ENCODE data around the gene ARFGAP3.

The ARFGAP3 gene

DNA sequence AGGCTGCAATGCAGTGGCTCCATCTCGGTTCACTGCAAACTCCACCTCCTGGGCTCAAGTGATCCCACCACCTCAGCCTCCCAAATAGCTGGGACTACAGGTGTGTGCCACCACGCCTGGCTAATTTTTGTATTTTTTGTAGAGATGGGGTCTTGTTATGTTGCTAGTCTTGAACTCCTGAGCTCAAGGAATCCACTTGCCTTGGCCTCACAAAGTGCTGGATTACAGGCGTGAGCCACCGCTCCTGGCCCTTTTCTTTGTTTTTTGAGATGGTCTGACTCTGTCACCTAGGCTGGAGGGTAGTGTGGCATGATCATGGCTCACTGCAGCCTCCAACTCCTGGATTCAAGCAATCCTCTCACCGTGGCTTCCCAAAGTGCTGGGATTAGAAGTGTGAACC, 21.0 kb downstream of the ARFGAP3 start:
- Mint-ChIP-seq H3K4me1 (no peaks in the 10 kb centered on the region), H3K36me3 (ENCODE audit: low read depth) (peaks cover 60% of the 10 kb centered on the region), H3K27ac (no peak overlapping the region), H3K27me3 (ENCODE audit: low read depth, poor library complexity) (no peaks in the 10 kb centered on the region), H3K4me3 (no peak overlapping the region), H3K9me3 (no peaks in the 10 kb centered on the region)
- DNase-seq: no peak
- TF ChIP-seq, protein P1, sequence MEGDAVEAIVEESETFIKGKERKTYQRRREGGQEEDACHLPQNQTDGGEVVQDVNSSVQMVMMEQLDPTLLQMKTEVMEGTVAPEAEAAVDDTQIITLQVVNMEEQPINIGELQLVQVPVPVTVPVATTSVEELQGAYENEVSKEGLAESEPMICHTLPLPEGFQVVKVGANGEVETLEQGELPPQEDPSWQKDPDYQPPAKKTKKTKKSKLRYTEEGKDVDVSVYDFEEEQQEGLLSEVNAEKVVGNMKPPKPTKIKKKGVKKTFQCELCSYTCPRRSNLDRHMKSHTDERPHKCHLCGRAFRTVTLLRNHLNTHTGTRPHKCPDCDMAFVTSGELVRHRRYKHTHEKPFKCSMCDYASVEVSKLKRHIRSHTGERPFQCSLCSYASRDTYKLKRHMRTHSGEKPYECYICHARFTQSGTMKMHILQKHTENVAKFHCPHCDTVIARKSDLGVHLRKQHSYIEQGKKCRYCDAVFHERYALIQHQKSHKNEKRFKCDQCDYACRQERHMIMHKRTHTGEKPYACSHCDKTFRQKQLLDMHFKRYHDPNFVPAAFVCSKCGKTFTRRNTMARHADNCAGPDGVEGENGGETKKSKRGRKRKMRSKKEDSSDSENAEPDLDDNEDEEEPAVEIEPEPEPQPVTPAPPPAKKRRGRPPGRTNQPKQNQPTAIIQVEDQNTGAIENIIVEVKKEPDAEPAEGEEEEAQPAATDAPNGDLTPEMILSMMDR (IDR thresholded peaks at IDR 0.05): no peak

DNA sequence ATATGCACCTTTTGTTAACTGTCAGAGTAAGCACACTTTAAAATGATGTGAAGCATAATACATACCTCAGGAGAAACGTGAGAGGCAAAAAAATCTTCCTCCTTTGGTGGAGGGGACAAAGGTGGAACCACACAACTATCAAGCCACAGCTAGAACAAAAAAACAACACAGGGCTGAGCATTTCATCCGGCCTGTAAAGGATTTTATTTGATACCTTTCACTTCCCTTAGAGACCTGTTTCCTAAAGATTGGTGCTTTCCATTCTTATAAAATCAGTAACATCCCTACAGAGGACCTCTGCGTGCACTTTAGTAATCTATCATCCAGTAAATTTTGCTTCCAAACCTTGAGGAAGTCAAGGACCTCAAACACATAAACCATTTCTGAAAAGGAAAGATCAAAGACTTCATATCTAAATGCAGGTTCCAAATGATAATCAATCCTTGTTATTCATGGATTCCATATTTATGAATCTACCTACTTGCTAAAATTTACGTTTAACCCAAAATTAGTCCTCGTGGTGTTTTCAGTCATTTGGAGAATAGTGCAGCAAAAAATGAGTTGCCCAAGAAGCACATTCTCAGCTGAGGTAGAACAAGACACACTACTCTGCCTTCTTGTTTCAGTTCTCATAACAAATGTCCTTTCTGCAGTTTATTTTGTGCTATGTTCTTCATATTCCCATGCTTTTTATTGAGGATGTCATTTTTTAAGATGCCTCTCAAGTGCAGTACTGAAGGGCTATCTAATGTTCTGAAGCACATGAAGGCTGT, 22.7 kb downstream of the ARFGAP3 start:
- DNase-seq: no peak
- Mint-ChIP-seq H3K9me3 (no peaks in the 10 kb centered on the region), H3K27me3 (ENCODE audit: low read depth, poor library complexity) (no peaks in the 10 kb centered on the region), H3K36me3 (ENCODE audit: low read depth) (peaks cover 57% of the 10 kb centered on the region), H3K4me3 (no peak overlapping the region), H3K4me1 (no peaks in the 10 kb centered on the region), H3K27ac (no peak overlapping the region)
- TF ChIP-seq, protein P1 (IDR thresholded peaks at IDR 0.05): no peak

DNA sequence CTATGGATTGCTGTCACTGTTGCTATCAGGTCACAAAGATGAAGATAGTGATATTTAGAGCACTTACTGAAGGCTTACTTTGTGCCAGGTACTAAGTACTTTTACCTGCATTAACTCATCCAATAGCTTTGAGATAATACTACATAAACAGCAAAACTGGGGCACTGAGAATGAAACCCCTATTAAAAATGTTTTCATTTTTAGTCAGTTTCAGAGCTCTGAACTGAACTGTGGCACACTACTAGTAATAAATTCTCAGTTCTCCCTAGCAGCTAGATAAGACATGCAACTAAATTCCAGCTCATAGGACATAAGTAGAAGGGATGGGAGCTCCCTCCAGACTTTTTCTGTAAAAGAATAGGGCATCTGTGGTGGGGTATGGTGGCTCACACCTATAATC, 24.0 kb downstream of the ARFGAP3 start:
- H3K36me3 Mint-ChIP-seq (ENCODE audit: low read depth): peaks cover 61% of the 10 kb centered on the region
- H3K9me3 Mint-ChIP-seq: no peaks in the 10 kb centered on the region
- TF ChIP-seq, protein P1 (IDR thresholded peaks at IDR 0.05): no peak
- H3K27ac Mint-ChIP-seq: no peak overlapping the region
- no peaks in the 10 kb centered on the region for H3K27me3 Mint-ChIP-seq (ENCODE audit: low read depth, poor library complexity)
- H3K4me3 Mint-ChIP-seq: no peak overlapping the region
- no peak for DNase-seq
- H3K4me1 Mint-ChIP-seq: no peaks in the 10 kb centered on the region

DNA sequence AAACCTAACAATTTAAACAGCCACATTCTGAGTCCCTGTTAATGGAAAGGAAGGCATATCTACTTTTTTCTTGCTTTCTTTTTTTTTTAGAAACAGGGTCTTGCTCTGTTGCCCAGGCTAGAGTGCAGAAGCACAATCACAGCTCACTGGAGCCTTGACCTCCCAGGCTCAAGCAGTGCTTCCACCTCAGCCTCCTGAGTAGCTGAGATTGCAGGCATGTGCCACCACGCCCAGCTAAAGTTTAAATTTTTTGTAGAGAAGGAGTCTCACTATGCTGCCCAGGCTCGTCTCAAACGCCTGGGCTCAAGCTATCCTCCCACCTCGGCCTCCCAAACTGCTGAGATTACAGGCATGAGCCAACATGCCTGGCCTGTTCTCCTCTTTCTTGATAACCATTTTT, 25.4 kb downstream of the ARFGAP3 start:
- no peaks in the 10 kb centered on the region for H3K27me3 Mint-ChIP-seq (ENCODE audit: low read depth, poor library complexity)
- TF ChIP-seq, protein P1 (IDR thresholded peaks at IDR 0.05): no peak
- H3K36me3 Mint-ChIP-seq (ENCODE audit: low read depth): peaks cover 65% of the 10 kb centered on the region
- H3K4me1 Mint-ChIP-seq: no peaks in the 10 kb centered on the region
- no peaks in the 10 kb centered on the region for H3K9me3 Mint-ChIP-seq
- H3K27ac Mint-ChIP-seq: no peak overlapping the region
- no peak for DNase-seq
- H3K4me3 Mint-ChIP-seq: no peak overlapping the region

DNA sequence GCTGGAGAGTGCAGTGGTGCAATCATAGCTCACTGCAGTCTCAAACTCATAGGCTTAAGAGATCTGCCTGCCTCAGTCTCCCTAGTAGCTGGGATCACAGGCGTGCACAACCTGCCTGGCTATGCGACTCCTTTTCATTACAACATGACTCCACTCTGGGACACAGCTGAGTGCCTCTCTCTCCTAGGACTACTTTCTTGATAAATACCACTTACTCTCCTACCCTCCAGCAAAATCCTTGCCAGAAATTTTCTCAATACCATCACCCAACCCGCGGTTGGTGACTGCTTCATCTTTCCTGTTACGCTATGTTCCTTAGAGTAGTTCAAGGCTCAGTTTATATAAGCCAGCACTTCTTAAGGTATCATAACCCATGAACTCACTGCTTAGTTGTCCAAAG, 26.9 kb downstream of the ARFGAP3 start:
- H3K36me3 Mint-ChIP-seq (ENCODE audit: low read depth): peaks cover 54% of the 10 kb centered on the region
- H3K9me3 Mint-ChIP-seq: no peaks in the 10 kb centered on the region
- H3K4me3 Mint-ChIP-seq: no peak overlapping the region
- no peaks in the 10 kb centered on the region for H3K4me1 Mint-ChIP-seq
- no peak for DNase-seq
- TF ChIP-seq, protein P1 (IDR thresholded peaks at IDR 0.05): no peak
- no peak overlapping the region for H3K27ac Mint-ChIP-seq
- H3K27me3 Mint-ChIP-seq (ENCODE audit: low read depth, poor library complexity): no peaks in the 10 kb centered on the region

DNA sequence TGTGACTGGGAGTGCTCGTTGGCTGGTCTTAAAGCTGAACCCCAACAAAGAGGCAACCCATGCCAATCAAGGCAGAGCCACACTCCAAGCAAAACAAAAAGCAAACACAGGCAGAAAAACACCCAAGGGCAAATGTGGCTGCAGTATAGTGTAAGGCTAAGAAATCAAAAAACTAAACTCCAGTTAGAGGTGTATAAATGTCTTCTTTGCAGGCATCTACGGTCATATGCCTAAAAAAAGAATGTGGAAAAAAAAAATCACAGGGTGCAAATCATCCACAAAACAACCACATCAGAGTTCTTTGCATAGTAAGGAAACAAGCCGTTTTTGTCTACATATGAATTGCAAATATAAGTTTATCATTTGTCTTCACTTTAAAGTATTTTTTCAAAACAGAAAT, 27.8 kb downstream of the ARFGAP3 start:
- TF ChIP-seq, protein P1 (IDR thresholded peaks at IDR 0.05): no peak
- DNase-seq: no peak
- Mint-ChIP-seq H3K27me3 (ENCODE audit: low read depth, poor library complexity) (peaks cover 5% of the 10 kb centered on the region), H3K9me3 (no peaks in the 10 kb centered on the region), H3K27ac (no peak overlapping the region), H3K36me3 (ENCODE audit: low read depth) (peaks cover 52% of the 10 kb centered on the region), H3K4me1 (no peaks in the 10 kb centered on the region), H3K4me3 (no peak overlapping the region)

All from nephron progenitor cell (in vitro differentiated cells).